Neural cell (in vitro differentiated cells): ENCODE data around the gene ZDHHC3.

ENCODE experiments used
- CTCF ChIP-seq: fragments of 450-650 bp; IDR thresholded peaks from 2 replicates; pipeline ENCODE4 v1.5.1; 2014; ENCODE audit warnings: antibody characterized with exemption, mild to moderate bottlenecking, moderate library complexity; ENCODE audit not compliant: poor library complexity, severe bottlenecking
- EP300 ChIP-seq: fragments of 450-650 bp; conservative IDR thresholded peaks from 2 replicates; pipeline ENCODE4 v1.6.1; 2014; ENCODE audit warnings: antibody characterized with exemption, mild to moderate bottlenecking, moderate library complexity; ENCODE audit not compliant: poor library complexity, severe bottlenecking
- EZH2 ChIP-seq: fragments of 200-600, 300-800 bp; shearing (Covaris generic), sonication (generic); IDR thresholded peaks from 2 replicates; pipeline ENCODE4 v1.6.1; 2014; ENCODE audit warnings: antibody characterized with exemption, low read length, borderline replicate concordance, mild to moderate bottlenecking; ENCODE audit not compliant: insufficient read depth, poor library complexity, severe bottlenecking
- MXI1 ChIP-seq: fragments of 450-650 bp; conservative IDR thresholded peaks from 2 replicates; pipeline ENCODE4 v1.6.1; 2014; ENCODE audit warnings: antibody characterized with exemption, mild to moderate bottlenecking; ENCODE audit not compliant: poor library complexity, severe bottlenecking
- POLR2AphosphoS5 ChIP-seq: IDR thresholded peaks from 2 replicates; pipeline ENCODE4 v1.6.1; 2012
- RAD21 ChIP-seq: fragments of 450-650 bp; conservative IDR thresholded peaks from 2 replicates; pipeline ENCODE4 v1.6.1; 2014; ENCODE audit warnings: antibody characterized with exemption, mild to moderate bottlenecking, moderate library complexity
- SMC3 ChIP-seq: fragments of 450-650 bp; conservative IDR thresholded peaks from 2 replicates; pipeline ENCODE4 v1.6.1; 2014; ENCODE audit warnings: antibody characterized with exemption, mild to moderate bottlenecking, moderate library complexity; ENCODE audit not compliant: poor library complexity
- TF ChIP-seq, protein P1 (sequence below): IDR thresholded peaks from 2 replicates; pipeline ENCODE4 v1.6.1; 2012; ENCODE audit warnings: borderline replicate concordance

DNA sequence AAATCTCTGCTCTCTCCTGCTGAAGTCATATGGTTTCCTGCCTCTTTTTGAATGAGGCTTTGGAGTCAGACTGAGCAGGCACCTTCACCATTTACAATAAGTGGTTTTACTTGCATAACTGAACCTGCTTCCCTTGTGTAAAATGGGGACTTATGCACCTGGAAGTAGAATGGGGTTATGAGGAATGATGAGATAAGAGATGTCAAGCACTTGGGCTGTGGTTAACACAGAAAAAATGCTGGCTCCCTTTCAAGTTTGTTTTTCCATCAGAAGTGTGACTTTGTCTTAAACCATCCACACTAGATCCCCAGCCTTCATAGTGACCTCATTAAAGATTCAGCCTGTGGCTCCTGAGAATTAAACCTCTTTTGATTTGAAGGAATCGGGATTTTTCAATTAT is 5.2 kb upstream of the ZDHHC3 start:
- TF ChIP-seq EZH2 (no peak), POLR2AphosphoS5 (no peak), RAD21 (no peak), EP300 (no peak), CTCF (no peak), MXI1 (no peak), SMC3 (no peak)
- TF ChIP-seq, protein P1, sequence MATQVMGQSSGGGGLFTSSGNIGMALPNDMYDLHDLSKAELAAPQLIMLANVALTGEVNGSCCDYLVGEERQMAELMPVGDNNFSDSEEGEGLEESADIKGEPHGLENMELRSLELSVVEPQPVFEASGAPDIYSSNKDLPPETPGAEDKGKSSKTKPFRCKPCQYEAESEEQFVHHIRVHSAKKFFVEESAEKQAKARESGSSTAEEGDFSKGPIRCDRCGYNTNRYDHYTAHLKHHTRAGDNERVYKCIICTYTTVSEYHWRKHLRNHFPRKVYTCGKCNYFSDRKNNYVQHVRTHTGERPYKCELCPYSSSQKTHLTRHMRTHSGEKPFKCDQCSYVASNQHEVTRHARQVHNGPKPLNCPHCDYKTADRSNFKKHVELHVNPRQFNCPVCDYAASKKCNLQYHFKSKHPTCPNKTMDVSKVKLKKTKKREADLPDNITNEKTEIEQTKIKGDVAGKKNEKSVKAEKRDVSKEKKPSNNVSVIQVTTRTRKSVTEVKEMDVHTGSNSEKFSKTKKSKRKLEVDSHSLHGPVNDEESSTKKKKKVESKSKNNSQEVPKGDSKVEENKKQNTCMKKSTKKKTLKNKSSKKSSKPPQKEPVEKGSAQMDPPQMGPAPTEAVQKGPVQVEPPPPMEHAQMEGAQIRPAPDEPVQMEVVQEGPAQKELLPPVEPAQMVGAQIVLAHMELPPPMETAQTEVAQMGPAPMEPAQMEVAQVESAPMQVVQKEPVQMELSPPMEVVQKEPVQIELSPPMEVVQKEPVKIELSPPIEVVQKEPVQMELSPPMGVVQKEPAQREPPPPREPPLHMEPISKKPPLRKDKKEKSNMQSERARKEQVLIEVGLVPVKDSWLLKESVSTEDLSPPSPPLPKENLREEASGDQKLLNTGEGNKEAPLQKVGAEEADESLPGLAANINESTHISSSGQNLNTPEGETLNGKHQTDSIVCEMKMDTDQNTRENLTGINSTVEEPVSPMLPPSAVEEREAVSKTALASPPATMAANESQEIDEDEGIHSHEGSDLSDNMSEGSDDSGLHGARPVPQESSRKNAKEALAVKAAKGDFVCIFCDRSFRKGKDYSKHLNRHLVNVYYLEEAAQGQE: no peak
